Keratinocyte (primary cell): ENCODE measurements around the gene SEC31A.

Experiments used
- EZH2 ChIP-seq: IDR thresholded peaks from one replicate; pipeline ENCODE4 v1.6.1; 2012; ENCODE audit warnings: inconsistent platforms, mild to moderate bottlenecking, low read length, moderate library complexity
- TF ChIP-seq, protein P1 (sequence below), 3 experiments: IDR thresholded peaks in 1 of 3; conservative IDR thresholded peaks in 1 of 3; optimal IDR thresholded peaks in 1 of 3; 2 replicates in 2 of 3; 3 replicates in 1 of 3; pipeline versions ENCODE3 to v1.5.1; 2011; ENCODE audit warnings: low read length in 3 of 3, mild to moderate bottlenecking in 3 of 3, moderate library complexity in 2 of 3, control low read depth in 1 of 3, inconsistent platforms in 1 of 3; ENCODE audit not compliant: insufficient read depth in 2 of 3; ENCODE audit errors: extremely low read depth in 1 of 3

GRCh38 chr4:82852751-82853285 is 38.1 kb downstream of the SEC31A start:
- TF ChIP-seq, protein P1, sequence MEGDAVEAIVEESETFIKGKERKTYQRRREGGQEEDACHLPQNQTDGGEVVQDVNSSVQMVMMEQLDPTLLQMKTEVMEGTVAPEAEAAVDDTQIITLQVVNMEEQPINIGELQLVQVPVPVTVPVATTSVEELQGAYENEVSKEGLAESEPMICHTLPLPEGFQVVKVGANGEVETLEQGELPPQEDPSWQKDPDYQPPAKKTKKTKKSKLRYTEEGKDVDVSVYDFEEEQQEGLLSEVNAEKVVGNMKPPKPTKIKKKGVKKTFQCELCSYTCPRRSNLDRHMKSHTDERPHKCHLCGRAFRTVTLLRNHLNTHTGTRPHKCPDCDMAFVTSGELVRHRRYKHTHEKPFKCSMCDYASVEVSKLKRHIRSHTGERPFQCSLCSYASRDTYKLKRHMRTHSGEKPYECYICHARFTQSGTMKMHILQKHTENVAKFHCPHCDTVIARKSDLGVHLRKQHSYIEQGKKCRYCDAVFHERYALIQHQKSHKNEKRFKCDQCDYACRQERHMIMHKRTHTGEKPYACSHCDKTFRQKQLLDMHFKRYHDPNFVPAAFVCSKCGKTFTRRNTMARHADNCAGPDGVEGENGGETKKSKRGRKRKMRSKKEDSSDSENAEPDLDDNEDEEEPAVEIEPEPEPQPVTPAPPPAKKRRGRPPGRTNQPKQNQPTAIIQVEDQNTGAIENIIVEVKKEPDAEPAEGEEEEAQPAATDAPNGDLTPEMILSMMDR (optimal IDR thresholded peaks at IDR 0.05 in 1 of 3, IDR thresholded peaks at IDR 0.05 in 1 of 3, conservative IDR thresholded peaks at IDR 0.05 in 1 of 3; ENCODE audit: extremely low read depth in 1 of 3, insufficient read depth in 2 of 3, low read length in 3 of 3), result no peak
- TF ChIP-seq EZH2, result no peak
